ENCODE measurements around the gene MRPL4. TPM values are rescaled to one million over a fixed set of nuclear protein-coding genes. Genes with fewer than 3 reads are reported as not detected.

MRPL4 gene
- total and polyA plus RNA-seq, 2 experiments from 2014 or later: 92.0 to 171 TPM

- TF ChIP-seq ZNF462 (CRISPR knock-in tag; IDR thresholded peaks at IDR 0.05) (no peak), ZNF114 (CRISPR knock-in tag; IDR thresholded peaks at IDR 0.05) (no peak), REST (IDR thresholded peaks at IDR 0.05; ENCODE audit: unreplicated experiment) (no peak), ETS1 (IDR thresholded peaks at IDR 0.05) (no peak), JUNB (IDR thresholded peaks at IDR 0.05; ENCODE audit: unreplicated experiment) (no peak), EZH2phosphoT487 (IDR thresholded peaks at IDR 0.05; ENCODE audit: unreplicated experiment) (no peak)
These were observed 5.1 kb downstream of the MRPL4 start (continued) for GRCh38 chr19:10256970-10257615.
